Activated CD8-positive, alpha-beta memory T cell treated with anti-CD3 and anti-CD28 coated beads for 24 hours (primary cell): Measurements from ENCODE around the gene RGS7.
"Not testable (repeated sequence)": the region's sequence is repeated elsewhere in the genome, so short reads cannot be mapped to it uniquely, and the experiment has no call there.

Source experiments
- DNase-seq: peaks from one replicate; pipeline ENCODE4 v3.0.0-alpha.2; 2020

RGS7 gene

DNA sequence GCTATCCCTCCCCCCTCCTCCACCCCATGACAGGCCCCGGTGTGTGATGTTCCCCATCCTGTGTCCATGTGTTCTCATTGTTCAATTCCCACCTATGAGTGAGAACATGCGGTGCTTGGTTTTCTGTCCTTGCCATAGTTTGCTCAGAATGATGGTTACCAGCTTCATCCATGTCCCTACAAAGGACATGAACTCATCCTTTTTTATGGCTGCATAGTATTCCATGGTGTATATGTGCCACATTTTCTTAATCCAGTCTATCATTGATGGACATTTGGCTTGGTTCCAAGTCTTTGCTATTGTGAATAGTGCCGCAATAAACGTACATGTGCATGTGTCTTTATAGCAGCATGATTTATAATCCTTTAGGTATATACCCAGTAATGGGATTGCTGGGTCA, 461.6 kb downstream of the RGS7 start:
- not testable (repeated sequence) for DNase-seq

- no peak for DNase-seq
These were observed 468.3 kb downstream of the RGS7 start for GRCh38 chr1:240888787-240889048.

GRCh38 chr1:240888039-240888786, 468.8 kb downstream of the RGS7 start:
- no peak for DNase-seq

- no peak for DNase-seq
These were observed 473.5 kb downstream of the RGS7 start for GRCh38 chr1:240883490-240883889.

GRCh38 chr1:240882656-240883308, 474.2 kb downstream of the RGS7 start:
- not testable (repeated sequence) for DNase-seq

DNA sequence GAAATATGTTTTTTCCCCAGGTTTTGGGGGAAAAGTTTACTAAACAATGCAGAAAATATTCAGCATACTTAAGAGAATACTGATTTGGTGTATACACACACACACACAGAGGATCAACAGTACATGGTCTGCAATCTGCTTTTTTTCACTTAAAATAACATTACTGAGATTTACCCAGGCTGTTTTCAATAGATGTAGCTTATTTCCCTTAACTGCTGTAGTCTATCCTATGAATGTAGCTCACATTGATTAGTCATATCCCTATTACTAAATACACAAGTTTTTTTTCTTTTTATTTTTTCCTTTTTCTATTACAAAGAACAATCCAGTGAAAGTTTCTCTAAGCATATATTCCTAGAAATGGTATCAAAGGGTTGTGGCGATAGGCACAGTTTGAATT, 478.4 kb downstream of the RGS7 start:
- no peak for DNase-seq

GRCh38 chr1:240877605-240878004, 479.4 kb downstream of the RGS7 start:
- no peak for DNase-seq

GRCh38 chr1:240876071-240876470, 480.9 kb downstream of the RGS7 start:
- DNase-seq, result no peak

- DNase-seq, result no peak
These were observed 487.9 kb downstream of the RGS7 start for GRCh38 chr1:240869071-240869470.

DNA sequence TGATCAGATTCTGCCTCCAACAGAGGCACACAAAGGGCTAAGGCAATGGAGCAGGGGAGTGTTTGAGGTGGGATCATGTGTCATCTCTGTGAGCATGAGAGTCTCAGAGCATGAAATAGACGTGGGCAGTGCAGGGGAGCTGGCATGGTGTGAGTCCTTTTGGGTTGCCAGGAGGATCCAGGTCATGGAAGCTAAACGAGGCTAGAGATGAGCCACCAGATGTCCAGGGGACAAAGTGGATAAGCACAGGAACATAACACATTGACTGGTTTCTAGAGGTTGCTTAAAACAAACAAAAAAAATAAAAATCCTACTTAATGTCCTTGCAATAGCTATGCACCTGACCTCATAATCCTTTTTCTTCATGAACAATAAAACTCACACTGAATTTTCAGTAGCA, 490.3 kb downstream of the RGS7 start:
- DNase-seq, result no peak

GRCh38 chr1:240860023-240860422, 497.0 kb downstream of the RGS7 start:
- DNase-seq, result no peak

- no peak for DNase-seq
These were observed 502.6 kb downstream of the RGS7 start for GRCh38 chr1:240854367-240854766.

- DNase-seq, result no peak
These were observed 509.7 kb downstream of the RGS7 start for GRCh38 chr1:240847325-240847724.

- DNase-seq, result no peak
These were observed 512.5 kb downstream of the RGS7 start for GRCh38 chr1:240844486-240844885.

GRCh38 chr1:240843798-240844197, 513.2 kb downstream of the RGS7 start:
- DNase-seq, result no peak

DNA sequence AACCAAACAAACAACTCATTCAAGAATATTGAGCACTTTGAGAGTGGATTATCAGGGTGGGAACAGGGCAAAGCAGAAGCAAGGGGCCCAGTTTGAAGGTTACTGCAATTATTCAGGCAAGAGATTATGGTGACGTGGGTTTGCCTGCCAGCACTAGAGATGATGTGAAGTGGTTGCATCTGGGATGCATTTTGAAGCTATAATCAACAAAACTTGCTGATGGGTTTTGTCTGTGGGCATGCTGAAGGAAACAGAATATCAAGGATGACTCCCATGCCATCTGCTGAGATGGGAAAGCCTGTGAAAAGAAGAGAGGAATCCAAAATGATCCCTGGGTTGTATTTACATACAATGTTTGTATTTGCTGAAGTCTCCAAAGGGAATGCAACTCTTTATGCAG, 520.7 kb downstream of the RGS7 start:
- no peak for DNase-seq

- DNase-seq, result no peak
These were observed 521.7 kb downstream of the RGS7 start for GRCh38 chr1:240835291-240835690.

GRCh38 chr1:240833075-240833474, 523.9 kb downstream of the RGS7 start:
- DNase-seq, result no peak

DNA sequence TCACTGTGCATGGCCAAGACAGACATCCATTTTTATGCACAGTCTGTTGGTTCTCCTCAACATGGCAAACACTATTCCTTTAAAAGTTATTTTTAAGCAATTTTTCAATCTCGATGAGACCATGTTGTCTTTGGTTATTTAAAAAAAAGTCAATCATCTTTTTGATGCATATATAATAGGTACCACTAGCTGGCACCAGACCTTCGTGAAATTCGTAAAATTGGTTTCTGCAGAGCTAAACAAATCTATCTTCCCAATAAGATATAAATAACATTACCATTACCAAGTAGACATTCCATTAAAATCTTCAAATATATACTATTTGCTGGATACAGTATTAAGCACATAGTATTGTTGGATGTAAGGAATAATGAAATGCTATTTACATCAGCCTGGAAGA, 525.1 kb downstream of the RGS7 start:
- no peak for DNase-seq

GRCh38 chr1:240831191-240831631, 525.8 kb downstream of the RGS7 start:
- DNase-seq, result no peak

- DNase-seq, result no peak
These were observed 527.5 kb downstream of the RGS7 start for GRCh38 chr1:240829487-240829886.

- no peak for DNase-seq
These were observed 529.2 kb downstream of the RGS7 start for GRCh38 chr1:240827786-240828185.

DNA sequence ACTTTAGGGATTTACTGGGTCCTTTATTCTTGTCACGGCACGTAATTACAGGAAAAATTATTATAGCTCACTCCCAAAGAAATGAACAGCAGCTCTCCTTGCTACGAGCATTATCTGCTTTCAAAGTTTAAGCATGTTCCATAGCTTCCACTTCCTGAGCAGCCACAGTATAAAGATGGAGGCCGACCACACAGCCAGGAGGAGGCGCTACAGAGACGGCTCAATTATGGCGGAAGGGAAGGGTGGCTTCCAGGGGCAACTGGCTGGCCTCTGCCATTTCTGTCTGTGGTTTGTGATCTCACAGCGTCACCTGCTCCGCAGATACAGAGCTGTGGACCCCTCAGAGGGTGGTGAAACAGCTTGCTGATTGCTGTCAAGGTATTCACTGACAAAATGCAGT, 532.8 kb downstream of the RGS7 start:
- DNase-seq, result no peak

- DNase-seq, result no peak
These were observed 533.6 kb downstream of the RGS7 start for GRCh38 chr1:240823357-240823756.

DNA sequence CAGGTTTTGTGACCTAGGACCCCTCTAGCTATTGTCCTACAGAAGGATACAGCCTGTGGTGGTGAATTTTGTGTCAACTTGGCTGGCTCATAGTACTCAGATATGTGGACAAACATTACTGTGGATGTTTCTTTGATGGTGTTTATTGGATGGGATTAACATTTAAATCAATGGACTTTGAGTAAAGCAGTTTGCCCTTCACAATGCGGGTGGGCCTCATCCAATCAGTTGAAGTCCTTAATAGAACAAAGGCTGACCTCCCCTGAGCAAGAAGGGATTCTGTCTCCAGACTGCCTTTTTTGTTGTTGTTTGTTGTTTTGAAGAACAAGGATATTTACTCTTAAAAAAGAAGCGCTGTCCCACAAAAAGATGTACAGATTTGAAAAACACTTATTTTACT, 535.1 kb downstream of the RGS7 start:
- no peak for DNase-seq
